Neural cell (in vitro differentiated cells): ENCODE results near the gene OAS3. TPM values are rescaled to one million over a fixed set of nuclear protein-coding genes. Genes with fewer than 3 reads are reported as not detected.

ENCODE experiments used
- H2AFZ ChIP-seq: fragments of 200-600, 300-800 bp; sonication (generic), shearing (Covaris generic); 2 replicates; pipeline ENCODE4 v1.6.0; 2014; ENCODE audit warnings: low read depth, mild to moderate bottlenecking, antibody characterized with exemption, low read length, moderate library complexity
- H3F3A ChIP-seq: fragments of 200-600 bp; shearing (Covaris generic); 2 replicates; pipeline ENCODE4 v1.6.1; 2016; ENCODE audit warnings: mild to moderate bottlenecking, moderate library complexity, mixed read lengths, antibody characterized with exemption, low read length; ENCODE audit not compliant: insufficient read depth, poor library complexity, severe bottlenecking
- H3K27ac ChIP-seq: fragments of 200-600, 300-800 bp; sonication (generic), shearing (Covaris generic); 2 replicates; pipeline ENCODE4 v1.5.1; 2014; ENCODE audit warnings: mild to moderate bottlenecking, low read length, moderate library complexity
- H3K27me3 ChIP-seq: fragments of 300-800, 200-600 bp; sonication (generic), shearing (Covaris generic); 2 replicates; pipeline ENCODE4 v1.6.0; 2014; ENCODE audit warnings: mild to moderate bottlenecking, low read depth, low read length, moderate library complexity; ENCODE audit not compliant: insufficient read depth
- H3K36me3 ChIP-seq: fragments of 300-800, 200-600 bp; sonication (generic), shearing (Covaris generic); 2 replicates; pipeline ENCODE4 v1.5.1; 2014; ENCODE audit warnings: mild to moderate bottlenecking, antibody characterized with exemption, low read length, moderate library complexity; ENCODE audit not compliant: insufficient read depth
- H3K4me2 ChIP-seq: fragments of 300-800, 200-600 bp; sonication (generic), shearing (Covaris generic); 2 replicates; pipeline ENCODE4 v1.6.0; 2014; ENCODE audit warnings: mild to moderate bottlenecking, low read length
- H3K4me3 ChIP-seq: fragments of 300-800, 200-600 bp; sonication (generic), shearing (Covaris generic); 2 replicates; pipeline ENCODE4 v1.5.1; 2014; ENCODE audit warnings: mild to moderate bottlenecking, low read length, moderate library complexity
- H3K79me2 ChIP-seq: fragments of 200-600 bp; shearing (Covaris generic); replicated peaks from 2 replicates; pipeline ENCODE4 v1.6.0; 2014; ENCODE audit warnings: mild to moderate bottlenecking, low read length, moderate library complexity; ENCODE audit not compliant: insufficient read depth
- H3K9ac ChIP-seq: fragments of 300-800, 200-600 bp; sonication (generic), shearing (Covaris generic); 2 replicates; pipeline ENCODE4 v1.6.1; 2016; ENCODE audit warnings: mild to moderate bottlenecking, low read length, mixed read lengths
- H3K9me2 ChIP-seq: fragments of 200-600 bp; shearing (Covaris generic); 2 replicates; pipeline ENCODE4 v1.6.1; 2016; ENCODE audit warnings: mild to moderate bottlenecking, low read length, mixed read lengths; ENCODE audit not compliant: insufficient read depth
- H3K9me3 ChIP-seq: fragments of 200-600, 300-800 bp; sonication (generic), shearing (Covaris generic); 2 replicates; pipeline ENCODE4 v1.6.1; 2016; ENCODE audit warnings: mild to moderate bottlenecking, mixed run types, low read length, moderate library complexity, mixed read lengths
- H4K20me1 ChIP-seq: fragments of 200-600 bp; shearing (Covaris generic); 2 replicates; pipeline ENCODE4 v1.6.1; 2016; ENCODE audit warnings: mild to moderate bottlenecking, mixed run types; ENCODE audit not compliant: insufficient read depth
- EP300 ChIP-seq: fragments of 450-650 bp; conservative IDR thresholded peaks from 2 replicates; pipeline ENCODE4 v1.6.1; 2014; ENCODE audit warnings: antibody characterized with exemption, mild to moderate bottlenecking, moderate library complexity; ENCODE audit not compliant: poor library complexity, severe bottlenecking
- EZH2 ChIP-seq: fragments of 200-600, 300-800 bp; shearing (Covaris generic), sonication (generic); IDR thresholded peaks from 2 replicates; pipeline ENCODE4 v1.6.1; 2014; ENCODE audit warnings: antibody characterized with exemption, low read length, borderline replicate concordance, mild to moderate bottlenecking; ENCODE audit not compliant: insufficient read depth, poor library complexity, severe bottlenecking
- MXI1 ChIP-seq: fragments of 450-650 bp; conservative IDR thresholded peaks from 2 replicates; pipeline ENCODE4 v1.6.1; 2014; ENCODE audit warnings: antibody characterized with exemption, mild to moderate bottlenecking; ENCODE audit not compliant: poor library complexity, severe bottlenecking
- RAD21 ChIP-seq: fragments of 450-650 bp; conservative IDR thresholded peaks from 2 replicates; pipeline ENCODE4 v1.6.1; 2014; ENCODE audit warnings: antibody characterized with exemption, mild to moderate bottlenecking, moderate library complexity
- TAF1 ChIP-seq: IDR thresholded peaks from 2 replicates; pipeline ENCODE4 v1.6.1; 2012; ENCODE audit warnings: low read depth
- polyA plus RNA-seq: library from polyadenylated mRNA; depleted of rRNA; stranded (reverse); fragments of >200 nt; gene quantifications from 2 replicates; pipeline ENCODE4 v1.2.3, GENCODE V29; 2014
- TF ChIP-seq, protein P1 (sequence below): IDR thresholded peaks from 2 replicates; pipeline ENCODE4 v1.6.1; 2012; ENCODE audit warnings: borderline replicate concordance
- TF ChIP-seq, protein P2 (sequence below): fragments of 450-650 bp; IDR thresholded peaks from 2 replicates; pipeline ENCODE4 v1.5.1; 2014; ENCODE audit warnings: antibody characterized with exemption, mild to moderate bottlenecking, moderate library complexity; ENCODE audit not compliant: poor library complexity, severe bottlenecking

The OAS3 gene
- polyA plus RNA-seq, 1 donor from 2014 or later = not detected

DNA sequence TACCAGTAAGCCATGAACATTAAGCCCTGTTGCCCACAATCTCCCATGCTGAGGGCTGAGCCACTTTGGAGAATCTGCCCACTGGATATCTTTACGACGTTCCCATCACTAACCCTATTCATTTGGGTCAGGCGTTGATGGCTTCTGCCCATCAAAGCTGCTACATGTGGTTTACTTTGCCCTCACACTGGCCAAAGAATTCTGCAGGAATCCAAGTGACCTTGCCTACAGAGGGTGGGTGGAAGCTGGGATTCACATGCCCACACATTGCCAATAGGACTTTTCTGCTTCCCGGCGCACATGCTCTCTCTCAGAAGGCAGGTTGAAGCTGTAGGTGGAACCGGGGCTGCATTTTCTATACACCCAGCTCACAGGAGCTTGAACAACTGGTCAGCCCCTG lies 68.4 kb downstream of the OAS3 start:
- Histone ChIP-seq H3K9me2 (no peaks in the 10 kb centered on the region), H2AFZ (no peak overlapping the region), H3K36me3 (no peaks in the 10 kb centered on the region), H3F3A (no peaks in the 10 kb centered on the region), H3K79me2 (no peaks in the 10 kb centered on the region), H3K9me3 (no peaks in the 10 kb centered on the region), H3K4me2 (no peak overlapping the region), H3K4me3 (no peak overlapping the region), H3K9ac (no peak overlapping the region), H4K20me1 (no peaks in the 10 kb centered on the region), H3K27ac (no peak overlapping the region), H3K27me3 (no peaks in the 10 kb centered on the region)
- TF ChIP-seq RAD21 (no peak), MXI1 (no peak), EP300 (no peak), EZH2 (no peak)
- TF ChIP-seq, protein P1, sequence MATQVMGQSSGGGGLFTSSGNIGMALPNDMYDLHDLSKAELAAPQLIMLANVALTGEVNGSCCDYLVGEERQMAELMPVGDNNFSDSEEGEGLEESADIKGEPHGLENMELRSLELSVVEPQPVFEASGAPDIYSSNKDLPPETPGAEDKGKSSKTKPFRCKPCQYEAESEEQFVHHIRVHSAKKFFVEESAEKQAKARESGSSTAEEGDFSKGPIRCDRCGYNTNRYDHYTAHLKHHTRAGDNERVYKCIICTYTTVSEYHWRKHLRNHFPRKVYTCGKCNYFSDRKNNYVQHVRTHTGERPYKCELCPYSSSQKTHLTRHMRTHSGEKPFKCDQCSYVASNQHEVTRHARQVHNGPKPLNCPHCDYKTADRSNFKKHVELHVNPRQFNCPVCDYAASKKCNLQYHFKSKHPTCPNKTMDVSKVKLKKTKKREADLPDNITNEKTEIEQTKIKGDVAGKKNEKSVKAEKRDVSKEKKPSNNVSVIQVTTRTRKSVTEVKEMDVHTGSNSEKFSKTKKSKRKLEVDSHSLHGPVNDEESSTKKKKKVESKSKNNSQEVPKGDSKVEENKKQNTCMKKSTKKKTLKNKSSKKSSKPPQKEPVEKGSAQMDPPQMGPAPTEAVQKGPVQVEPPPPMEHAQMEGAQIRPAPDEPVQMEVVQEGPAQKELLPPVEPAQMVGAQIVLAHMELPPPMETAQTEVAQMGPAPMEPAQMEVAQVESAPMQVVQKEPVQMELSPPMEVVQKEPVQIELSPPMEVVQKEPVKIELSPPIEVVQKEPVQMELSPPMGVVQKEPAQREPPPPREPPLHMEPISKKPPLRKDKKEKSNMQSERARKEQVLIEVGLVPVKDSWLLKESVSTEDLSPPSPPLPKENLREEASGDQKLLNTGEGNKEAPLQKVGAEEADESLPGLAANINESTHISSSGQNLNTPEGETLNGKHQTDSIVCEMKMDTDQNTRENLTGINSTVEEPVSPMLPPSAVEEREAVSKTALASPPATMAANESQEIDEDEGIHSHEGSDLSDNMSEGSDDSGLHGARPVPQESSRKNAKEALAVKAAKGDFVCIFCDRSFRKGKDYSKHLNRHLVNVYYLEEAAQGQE = no peak
- TF ChIP-seq, protein P2, sequence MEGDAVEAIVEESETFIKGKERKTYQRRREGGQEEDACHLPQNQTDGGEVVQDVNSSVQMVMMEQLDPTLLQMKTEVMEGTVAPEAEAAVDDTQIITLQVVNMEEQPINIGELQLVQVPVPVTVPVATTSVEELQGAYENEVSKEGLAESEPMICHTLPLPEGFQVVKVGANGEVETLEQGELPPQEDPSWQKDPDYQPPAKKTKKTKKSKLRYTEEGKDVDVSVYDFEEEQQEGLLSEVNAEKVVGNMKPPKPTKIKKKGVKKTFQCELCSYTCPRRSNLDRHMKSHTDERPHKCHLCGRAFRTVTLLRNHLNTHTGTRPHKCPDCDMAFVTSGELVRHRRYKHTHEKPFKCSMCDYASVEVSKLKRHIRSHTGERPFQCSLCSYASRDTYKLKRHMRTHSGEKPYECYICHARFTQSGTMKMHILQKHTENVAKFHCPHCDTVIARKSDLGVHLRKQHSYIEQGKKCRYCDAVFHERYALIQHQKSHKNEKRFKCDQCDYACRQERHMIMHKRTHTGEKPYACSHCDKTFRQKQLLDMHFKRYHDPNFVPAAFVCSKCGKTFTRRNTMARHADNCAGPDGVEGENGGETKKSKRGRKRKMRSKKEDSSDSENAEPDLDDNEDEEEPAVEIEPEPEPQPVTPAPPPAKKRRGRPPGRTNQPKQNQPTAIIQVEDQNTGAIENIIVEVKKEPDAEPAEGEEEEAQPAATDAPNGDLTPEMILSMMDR = no peak

DNA sequence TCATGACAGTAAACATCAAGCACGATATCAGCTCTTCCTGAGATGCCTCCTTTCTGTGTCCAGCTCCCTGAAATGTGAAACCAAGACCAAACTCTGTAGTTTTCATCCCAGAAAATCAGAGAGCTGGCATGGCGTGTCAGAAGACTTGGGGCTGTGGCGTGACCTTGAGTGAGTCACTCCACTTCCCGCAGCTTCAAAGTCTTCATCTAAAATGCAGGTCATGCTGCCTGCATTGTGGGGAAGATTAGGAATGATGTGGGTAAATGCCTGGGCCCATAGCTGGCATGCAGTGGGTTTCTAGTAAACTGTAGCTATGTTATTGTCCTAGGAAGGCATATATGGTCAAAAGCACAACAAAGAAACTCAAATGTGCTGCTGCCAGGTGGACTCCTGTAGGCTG lies 68.9 kb downstream of the OAS3 start:
- Histone ChIP-seq H3K36me3 (no peaks in the 10 kb centered on the region), H3K9me2 (no peaks in the 10 kb centered on the region), H3K79me2 (no peaks in the 10 kb centered on the region), H3K27me3 (no peaks in the 10 kb centered on the region), H3K4me2 (no peak overlapping the region), H3K9ac (no peak overlapping the region), H3K4me3 (no peak overlapping the region), H3K9me3 (no peaks in the 10 kb centered on the region), H4K20me1 (no peaks in the 10 kb centered on the region), H3F3A (no peaks in the 10 kb centered on the region), H2AFZ (no peak overlapping the region), H3K27ac (no peak overlapping the region)
- TF ChIP-seq, protein P2 = no peak
- TF ChIP-seq MXI1 = no peak
- TF ChIP-seq TAF1 = no peak
- TF ChIP-seq, protein P1 = no peak
